Measurements from ENCODE around the gene ATAD3A. TPM values are rescaled to one million over a fixed set of nuclear protein-coding genes. Genes with fewer than 3 reads are reported as not detected.

The ATAD3A gene
- total and polyA plus RNA-seq, 2 of the 4 experiments (the other 2 are of a cell fraction): 27.2 to 34.0 TPM

- ChIA-PET POLR2A (ENCODE audit: unreplicated experiment) (no interaction called here), CTCF (interaction anchor here (0.5 kb wide), 1 partner anchor 29 kb away, joined by 4 read pairs; no protein-coding TSS in a partner anchor)
- intact Hi-C loops (cut with micrococcal nuclease) (no loop called here), in situ Hi-C loops (cut with MboI; ENCODE audit: low sequenced_read_pairs) (no loop called here), dilution Hi-C loops (cut with HindIII; ENCODE audit: low sequenced_read_pairs, unreplicated experiment) (no loop called here)
- Histone ChIP-seq H3K9me1 (ENCODE audit: insufficient read depth, low read length) (no peaks in the 10 kb centered on the region), H3K9ac (ENCODE audit: low read depth, low read length) (no peak overlapping the region), H4K5ac (ENCODE audit: low read depth, low read length) (no peak overlapping the region), H3K9me3 (ENCODE audit: control insufficient read depth, insufficient read depth, low read length) (no peaks in the 10 kb centered on the region), H3K4ac (ENCODE audit: low read depth, low read length) (no peak overlapping the region), H2AFZ (replicated peaks; ENCODE audit: low read length, poor library complexity) (no peak overlapping the region), H2BK15ac (ENCODE audit: low read depth, low read length) (no peak overlapping the region), H3K27ac (ENCODE audit: insufficient read depth, low read length) (no peak overlapping the region), H3K4me2 (ENCODE audit: low read depth, low read length) (no peak overlapping the region), H3K18ac (ENCODE audit: low read depth, low read length) (no peak overlapping the region), H3K4me3 (ENCODE audit: insufficient read depth, low read depth, low read length) (no peak overlapping the region), H4K20me1 (ENCODE audit: insufficient read depth, low read length) (no peaks in the 10 kb centered on the region), H3K14ac (replicated peaks; ENCODE audit: low read depth, low read length) (no peak overlapping the region), H3K36me3 (ENCODE audit: control insufficient read depth, insufficient read depth, low read length) (no peaks in the 10 kb centered on the region), H2BK120ac (ENCODE audit: low read depth, low read length) (no peak overlapping the region), H4K8ac (ENCODE audit: low read depth in 2 of 2, low read length in 2 of 2) (no peak overlapping the region), H2AK5ac (ENCODE audit: low read depth, low read length) (no peak overlapping the region), H3K27me3 (ENCODE audit: control insufficient read depth, insufficient read depth, low read length) (peaks cover 32% of the 10 kb centered on the region), H2BK5ac (ENCODE audit: low read depth, low read length, poor library complexity, severe bottlenecking) (no peak overlapping the region), H3K4me1 (ENCODE audit: control insufficient read depth, insufficient read depth, low read length) (no peaks in the 10 kb centered on the region), H2AK9ac (replicated peaks; ENCODE audit: low read depth, low read length, poor library complexity) (peak overlapping the region; percentile 16), H3K79me1 (ENCODE audit: low read depth in 1 of 2, low read length in 2 of 2) (no peaks in the 10 kb centered on the region), H3K56ac (ENCODE audit: extremely low read depth, insufficient read depth, low read length) (no peak overlapping the region), H2BK20ac (ENCODE audit: low read depth, low read length) (no peak overlapping the region), H4K91ac (ENCODE audit: insufficient read depth, low read depth, low read length) (no peak overlapping the region), H3K23ac (ENCODE audit: low read depth, low read length) (0 out of 2 replicates have a peak overlapping the region, but pooled peaks have one; percentile 16)
- WGBS, 2 experiments (ENCODE audit: extremely low coverage in 2 of 2, insufficient read length in 1 of 2): 33% methylated on average over 3 of the region's 9 CpGs; no CpG with 5 or more reads in 1 of the 2 experiments
- TF ChIP-seq POLR2A (IDR thresholded peaks at IDR 0.05; ENCODE audit: low read depth, low read length) (no peak), CEBPB (IDR thresholded peaks at IDR 0.05; ENCODE audit: low read depth, low read length) (no peak), FOS (IDR thresholded peaks at IDR 0.05; ENCODE audit: low read depth, low read length) (no peak), CHD1 (IDR thresholded peaks at IDR 0.05; ENCODE audit: low read depth, low read length) (no peak), ELK1 (IDR thresholded peaks at IDR 0.05; ENCODE audit: borderline replicate concordance, low read depth, low read length) (no peak), NFE2L2 (IDR thresholded peaks at IDR 0.05; ENCODE audit: low read depth, low read length) (no peak), RFX5 (IDR thresholded peaks at IDR 0.05; ENCODE audit: low read depth, low read length) (no peak), RAD21 (IDR thresholded peaks at IDR 0.05; ENCODE audit: low read length) (no peak), MAZ (IDR thresholded peaks at IDR 0.05; ENCODE audit: borderline replicate concordance, low read depth, low read length) (no peak), MXI1 (IDR thresholded peaks at IDR 0.05; ENCODE audit: borderline replicate concordance, low read depth, low read length) (no peak), RCOR1 (IDR thresholded peaks at IDR 0.05; ENCODE audit: insufficient replicate concordance, low read length) (no peak), USF2 (IDR thresholded peaks at IDR 0.05; ENCODE audit: low read depth, low read length) (no peak), SMC3 (IDR thresholded peaks at IDR 0.05; ENCODE audit: low read depth, low read length) (no peak), BHLHE40 (IDR thresholded peaks at IDR 0.05; ENCODE audit: low read depth, low read length) (no peak), CTCF (conservative IDR thresholded peaks at IDR 0.05; ENCODE audit: low read depth, low read length) (no peak)
- ATAC-seq (ENCODE audit: low read depth) (no peak), DNase-seq (no peak)
- no TSS peak for BruUV-seq (replicated peaks)
These were observed 70.8 kb downstream of the ATAD3A start for GRCh38 chr1:1582585-1583346.

Data from IMR-90 (cell line).